Keratinocyte (primary cell): ENCODE data around the gene MMAA. TPM values are rescaled to one million over a fixed set of nuclear protein-coding genes. Genes with fewer than 3 reads are reported as not detected.

ENCODE experiments used
- DNase-seq: peaks from one replicate; pipeline ENCODE4 v3.0.0-alpha.2; 2011; ENCODE audit warnings: low read depth, missing footprints, low spot score
- FAIRE-seq: peaks from 2 replicates; lab custom pipeline; 2011; peaks lifted over from hg19 to GRCh38; lab: Jason Lieb, UNC
- H2AFZ ChIP-seq: 2 replicates; pipeline ENCODE4 v1.6.0; 2012; ENCODE audit warnings: low read length, control low read depth, inconsistent platforms; ENCODE audit not compliant: control insufficient read depth
- H3K27ac ChIP-seq: 2 replicates; pipeline ENCODE4 v1.5.1; 2011; ENCODE audit warnings: low read length; ENCODE audit not compliant: control insufficient read depth, insufficient read depth
- H3K27me3 ChIP-seq: 3 replicates; pipeline ENCODE4 v1.6.0; 2011; ENCODE audit warnings: low read length; ENCODE audit not compliant: control insufficient read depth, insufficient read depth; ENCODE audit errors: extremely low read depth
- H3K36me3 ChIP-seq, 2 experiments: 2 replicates in 1 of 2; 3 replicates in 1 of 2; pipeline ENCODE4 v1.5.1; 2011; ENCODE audit warnings: low read length in 2 of 2, mild to moderate bottlenecking in 1 of 2; ENCODE audit not compliant: control insufficient read depth in 2 of 2, insufficient read depth in 2 of 2; ENCODE audit errors: extremely low read depth in 1 of 2
- H3K4me1 ChIP-seq: 3 replicates; pipeline ENCODE4 v1.5.1; 2011; ENCODE audit warnings: low read length; ENCODE audit not compliant: control insufficient read depth, insufficient read depth; ENCODE audit errors: extremely low read depth
- H3K4me2 ChIP-seq: 3 replicates; pipeline ENCODE4 v1.6.0; 2011; ENCODE audit warnings: low read depth, low read length; ENCODE audit not compliant: control insufficient read depth, insufficient read depth; ENCODE audit errors: extremely low read depth
- H3K4me3 ChIP-seq, 3 experiments: fragments of 200-600 bp in 1 of 3; sonication (generic) in 1 of 3; 2 replicates in 2 of 3; 3 replicates in 1 of 3; pipeline ENCODE4 v1.5.1; 2011 to 2016; ENCODE audit warnings: low read length in 3 of 3, mild to moderate bottlenecking in 3 of 3, control low read depth in 2 of 3, inconsistent platforms in 1 of 3, low read depth in 1 of 3, mixed read lengths in 1 of 3, mixed run types in 1 of 3, moderate library complexity in 1 of 3; ENCODE audit not compliant: control insufficient read depth in 2 of 3, insufficient read depth in 2 of 3; ENCODE audit errors: extremely low read depth in 1 of 3
- H3K79me2 ChIP-seq: 2 replicates; pipeline ENCODE4 v1.6.0; 2012; ENCODE audit warnings: low read length; ENCODE audit not compliant: control insufficient read depth, insufficient read depth
- H3K9ac ChIP-seq: 3 replicates; pipeline ENCODE4 v1.6.0; 2011; ENCODE audit warnings: low read length; ENCODE audit not compliant: control insufficient read depth, insufficient read depth; ENCODE audit errors: extremely low read depth
- H3K9me1 ChIP-seq: 3 replicates; pipeline ENCODE4 v1.6.0; 2011; ENCODE audit warnings: low read length; ENCODE audit not compliant: control insufficient read depth, insufficient read depth; ENCODE audit errors: extremely low read depth
- H3K9me3 ChIP-seq: 2 replicates; pipeline ENCODE4 v1.5.1; 2012; ENCODE audit warnings: low read depth, low read length; ENCODE audit not compliant: control insufficient read depth
- H4K20me1 ChIP-seq: 3 replicates; pipeline ENCODE4 v1.6.0; 2011; ENCODE audit warnings: low read length; ENCODE audit not compliant: control insufficient read depth, insufficient read depth; ENCODE audit errors: extremely low read depth
- EZH2 ChIP-seq: IDR thresholded peaks from one replicate; pipeline ENCODE4 v1.6.1; 2012; ENCODE audit warnings: inconsistent platforms, mild to moderate bottlenecking, low read length, moderate library complexity
- dilution Hi-C: fragments of 300-500 bp; cut with MboI; formaldehyde crosslinking; loops from one replicate; pipeline ENCODE4 v1.7.0; 2020; ENCODE audit warnings: low sequenced_read_pairs; ENCODE audit not compliant: extremely low pct_ligation_motif_present
- polyA plus RNA-seq, 5 experiments: library from polyadenylated mRNA; depleted of rRNA in 3 of 5; stranded (reverse) in 3 of 5; stranded (forward) in 1 of 5; unstranded in 1 of 5; fragments of >200 nt; gene quantifications; 1 replicate in 1 of 5; 2 replicates in 3 of 5; 3 replicates in 1 of 5; pipeline versions ENCODE4 v1.2.1 to v1.2.3, GENCODE V29; 2011 to 2012; ENCODE audit warnings: missing spikeins in 2 of 5, low read depth in 1 of 5, low replicate concordance in 1 of 5
- TF ChIP-seq, protein P1 (sequence below), 3 experiments: IDR thresholded peaks in 1 of 3; conservative IDR thresholded peaks in 1 of 3; optimal IDR thresholded peaks in 1 of 3; 2 replicates in 2 of 3; 3 replicates in 1 of 3; pipeline versions ENCODE3 to v1.5.1; 2011; ENCODE audit warnings: low read length in 3 of 3, mild to moderate bottlenecking in 3 of 3, moderate library complexity in 2 of 3, control low read depth in 1 of 3, inconsistent platforms in 1 of 3; ENCODE audit not compliant: insufficient read depth in 2 of 3; ENCODE audit errors: extremely low read depth in 1 of 3

Gene MMAA
- polyA plus RNA-seq, 1 donor (not counting 4 experiments of a cell fraction or from before 2014, with no cell fraction given): 9.4 TPM

DNA sequence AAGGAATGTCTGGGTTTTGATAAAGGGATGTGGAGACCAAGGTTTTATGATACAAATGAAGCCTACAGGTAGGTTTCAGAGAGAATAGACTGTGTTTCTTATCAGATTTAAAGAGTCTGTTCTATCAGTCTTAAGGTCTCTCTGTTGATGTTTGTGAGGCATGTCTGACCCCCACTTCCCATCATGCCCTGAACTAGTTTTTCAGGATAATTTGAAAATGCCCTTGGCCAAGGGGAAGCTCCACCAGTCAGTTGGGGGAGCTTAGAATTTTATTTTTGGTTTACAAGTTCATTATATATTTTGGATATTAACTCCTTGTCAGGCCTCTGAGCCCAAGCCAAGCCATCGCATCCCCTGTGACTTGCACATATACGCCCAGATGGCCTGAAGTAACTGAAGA is 79.3 kb downstream of the MMAA start:
- H3K9me1 ChIP-seq: no peaks in the 10 kb centered on the region
- H3K27ac ChIP-seq: no peak overlapping the region
- DNase-seq: no peak
- no peaks in the 10 kb centered on the region for H3K27me3 ChIP-seq
- H4K20me1 ChIP-seq: no peaks in the 10 kb centered on the region
- H3K4me3 ChIP-seq: no peak overlapping the region
- H3K9ac ChIP-seq: no peak overlapping the region
- TF ChIP-seq, protein P1, sequence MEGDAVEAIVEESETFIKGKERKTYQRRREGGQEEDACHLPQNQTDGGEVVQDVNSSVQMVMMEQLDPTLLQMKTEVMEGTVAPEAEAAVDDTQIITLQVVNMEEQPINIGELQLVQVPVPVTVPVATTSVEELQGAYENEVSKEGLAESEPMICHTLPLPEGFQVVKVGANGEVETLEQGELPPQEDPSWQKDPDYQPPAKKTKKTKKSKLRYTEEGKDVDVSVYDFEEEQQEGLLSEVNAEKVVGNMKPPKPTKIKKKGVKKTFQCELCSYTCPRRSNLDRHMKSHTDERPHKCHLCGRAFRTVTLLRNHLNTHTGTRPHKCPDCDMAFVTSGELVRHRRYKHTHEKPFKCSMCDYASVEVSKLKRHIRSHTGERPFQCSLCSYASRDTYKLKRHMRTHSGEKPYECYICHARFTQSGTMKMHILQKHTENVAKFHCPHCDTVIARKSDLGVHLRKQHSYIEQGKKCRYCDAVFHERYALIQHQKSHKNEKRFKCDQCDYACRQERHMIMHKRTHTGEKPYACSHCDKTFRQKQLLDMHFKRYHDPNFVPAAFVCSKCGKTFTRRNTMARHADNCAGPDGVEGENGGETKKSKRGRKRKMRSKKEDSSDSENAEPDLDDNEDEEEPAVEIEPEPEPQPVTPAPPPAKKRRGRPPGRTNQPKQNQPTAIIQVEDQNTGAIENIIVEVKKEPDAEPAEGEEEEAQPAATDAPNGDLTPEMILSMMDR (optimal IDR thresholded peaks at IDR 0.05 in 1 of 3, IDR thresholded peaks at IDR 0.05 in 1 of 3, conservative IDR thresholded peaks at IDR 0.05 in 1 of 3; ENCODE audit: extremely low read depth in 1 of 3, insufficient read depth in 2 of 3, low read length in 3 of 3): no peak
- no peak for TF ChIP-seq EZH2
- no peaks in the 10 kb centered on the region for H3K36me3 ChIP-seq
- H2AFZ ChIP-seq: no peak overlapping the region
- H3K9me3 ChIP-seq: no peaks in the 10 kb centered on the region
- FAIRE-seq: no peak
- H3K4me1 ChIP-seq: no peaks in the 10 kb centered on the region
- no peak overlapping the region for H3K4me2 ChIP-seq
- no peaks in the 10 kb centered on the region for H3K79me2 ChIP-seq
- dilution Hi-C loops: no loop called here

DNA sequence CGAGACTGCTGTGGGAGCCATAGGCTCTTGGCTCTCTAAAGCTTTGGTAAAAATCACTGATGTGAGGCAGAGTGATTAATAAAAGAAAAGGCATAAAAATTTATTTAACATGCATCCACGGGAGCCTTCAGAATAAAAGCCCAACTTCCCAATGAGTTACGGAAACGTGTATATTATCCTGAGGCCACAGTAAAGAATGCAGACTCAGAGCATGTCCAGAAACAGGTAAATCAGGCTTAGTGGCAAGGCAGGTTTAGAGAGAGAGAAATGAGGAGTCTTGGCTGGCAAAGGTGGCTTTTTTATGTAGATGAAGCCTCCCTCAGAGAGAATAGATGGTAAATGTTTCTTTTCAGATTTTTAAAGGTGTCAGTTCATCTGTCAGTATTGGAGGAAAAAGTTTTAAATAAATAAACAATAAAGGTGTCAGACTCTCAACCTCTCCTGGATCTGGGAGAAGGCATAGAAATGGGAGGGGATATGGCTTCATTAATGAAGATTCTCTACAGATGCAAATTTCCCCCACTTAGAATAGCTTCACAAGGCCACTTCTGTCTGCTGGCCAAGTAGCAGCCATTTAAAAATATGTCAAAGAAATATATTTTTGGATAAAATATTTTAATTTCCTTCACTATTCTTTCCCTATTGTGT is 84.8 kb downstream of the MMAA start:
- Histone ChIP-seq H3K9me3 (no peaks in the 10 kb centered on the region), H3K36me3 (no peaks in the 10 kb centered on the region), H2AFZ (no peak overlapping the region), H3K4me2 (no peak overlapping the region), H3K9me1 (no peaks in the 10 kb centered on the region), H3K27me3 (no peaks in the 10 kb centered on the region), H4K20me1 (no peaks in the 10 kb centered on the region), H3K79me2 (no peaks in the 10 kb centered on the region), H3K4me1 (peaks cover 7% of the 10 kb centered on the region), H3K27ac (no peak overlapping the region), H3K9ac (no peak overlapping the region), H3K4me3 (no peak overlapping the region)
- DNase-seq (no peak), FAIRE-seq (peak; percentile 32)
- no peak for TF ChIP-seq EZH2
- TF ChIP-seq, protein P1 (optimal IDR thresholded peaks at IDR 0.05 in 1 of 3, IDR thresholded peaks at IDR 0.05 in 1 of 3, conservative IDR thresholded peaks at IDR 0.05 in 1 of 3; ENCODE audit: extremely low read depth in 1 of 3, insufficient read depth in 2 of 3, low read length in 3 of 3): no peak
- dilution Hi-C loops: no loop called here
